ENCODE data around the gene SLC25A15.

The SLC25A15 gene

GRCh38 chr13:40764587-40765403 is 24.6 kb upstream of the SLC25A15 start:
- TF ChIP-seq CTCF (conservative IDR thresholded peaks at IDR 0.05; ENCODE audit: low read length) = no peak
- peak; percentile 56 for DNase-seq (ENCODE audit: low read depth)
- H3K4me3 ChIP-seq (ENCODE audit: low read length) = no peak overlapping the region

GRCh38 chr13:40765602-40766001 is 23.8 kb upstream of the SLC25A15 start:
- H3K4me3 ChIP-seq (ENCODE audit: low read length) = no peak overlapping the region
- no peak for TF ChIP-seq CTCF (conservative IDR thresholded peaks at IDR 0.05; ENCODE audit: low read length)
- no peak for DNase-seq (ENCODE audit: low read depth)

- TF ChIP-seq CTCF (conservative IDR thresholded peaks at IDR 0.05; ENCODE audit: low read length) = no peak
- H3K4me3 ChIP-seq (ENCODE audit: low read length) = peak overlapping the region; percentile 99
- DNase-seq (ENCODE audit: low read depth) = no peak
Observed at GRCh38 chr13:40769970-40770369, 19.4 kb upstream of the SLC25A15 start.

DNA sequence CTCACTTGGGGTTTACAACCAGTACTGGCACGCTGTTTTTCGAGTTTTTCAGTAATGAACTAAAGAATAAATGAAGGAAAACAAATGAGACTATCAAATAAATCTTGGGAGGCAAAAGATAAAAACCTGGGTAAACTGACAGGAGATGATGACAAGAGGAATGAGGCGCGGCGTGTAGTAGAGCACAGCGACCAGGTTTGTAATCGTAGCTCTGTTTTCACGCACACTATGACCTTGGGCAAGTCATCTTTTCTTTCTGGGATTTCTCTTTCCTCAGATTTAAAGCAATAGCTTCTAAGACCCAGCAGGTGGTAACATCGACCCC is 18.8 kb upstream of the SLC25A15 start:
- TF ChIP-seq CTCF (conservative IDR thresholded peaks at IDR 0.05; ENCODE audit: low read length) = no peak
- peak overlapping the region; percentile 99 for H3K4me3 ChIP-seq (ENCODE audit: low read length)
- no peak for DNase-seq (ENCODE audit: low read depth)

DNA sequence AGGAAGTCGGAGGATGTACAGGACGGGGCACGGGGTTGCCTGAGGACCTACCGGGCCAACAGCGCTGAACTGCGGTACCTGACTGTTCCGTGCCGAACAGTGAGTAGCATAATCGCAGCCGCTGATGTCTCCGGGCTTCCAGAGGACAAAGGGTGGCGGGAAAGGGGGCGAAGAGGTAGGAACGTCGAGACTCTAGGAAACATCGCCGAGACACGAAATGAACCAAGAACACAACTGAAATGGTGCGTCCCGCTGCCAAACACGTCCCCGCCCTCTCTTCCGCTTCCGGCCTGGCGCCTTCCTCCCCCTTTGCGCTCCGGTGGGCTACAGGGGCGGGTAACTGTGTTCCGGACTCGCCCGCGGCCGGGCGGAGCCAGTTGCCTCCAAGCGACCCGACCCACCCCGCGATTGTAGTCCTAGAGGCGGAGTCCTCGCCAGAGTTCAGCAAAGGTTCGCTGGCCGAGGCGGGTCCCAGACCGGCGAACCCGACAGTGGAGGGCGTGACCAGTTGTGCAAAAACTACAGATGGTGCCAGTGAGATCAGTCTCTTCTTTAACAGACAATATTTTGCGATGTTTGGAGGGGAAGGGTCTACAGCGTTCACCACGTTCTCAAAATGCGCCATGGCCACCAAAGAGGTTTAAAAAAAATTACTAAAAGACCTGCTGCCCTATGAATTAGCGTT is 18.3 kb upstream of the SLC25A15 start, which contains the start of gene MRPS31:
Gene MRPS31, minus strand, starts transcription at position 257 of the 685 bp plus-strand sequence. Its CDS starts 54 bp downstream, at position 203.
- peak; percentile 94 for DNase-seq (ENCODE audit: low read depth)

GRCh38 chr13:40772765-40773473 is 16.5 kb upstream of the SLC25A15 start:
- no peak for TF ChIP-seq CTCF (conservative IDR thresholded peaks at IDR 0.05; ENCODE audit: low read length)
- H3K4me3 ChIP-seq (ENCODE audit: low read length) = no peak overlapping the region
- DNase-seq (ENCODE audit: low read depth) = no peak

More for the DNA sequence above, 18.3 kb upstream of the SLC25A15 start, which contains the start of gene MRPS31:
- no peak for TF ChIP-seq CTCF (conservative IDR thresholded peaks at IDR 0.05; ENCODE audit: low read length)
- H3K4me3 ChIP-seq (ENCODE audit: low read length) = peak within 1 kb of the TSS; percentile 99
